ENCODE data around the gene BCCIP.

Gene BCCIP

GRCh38 chr10:125797994-125798662 is 25.2 kb upstream of the BCCIP start:
- no peak for DNase-seq (ENCODE audit: low read depth)

GRCh38 chr10:125799451-125800182 is 23.7 kb upstream of the BCCIP start:
- no peak for DNase-seq (ENCODE audit: low read depth)

- DNase-seq (ENCODE audit: low read depth), result no peak
Measured at GRCh38 chr10:125801574-125801973, 21.8 kb upstream of the BCCIP start.

GRCh38 chr10:125802131-125802530 is 21.2 kb upstream of the BCCIP start:
- no peak for DNase-seq (ENCODE audit: low read depth)

GRCh38 chr10:125802739-125803138 is 20.6 kb upstream of the BCCIP start:
- DNase-seq (ENCODE audit: low read depth), result no peak

GRCh38 chr10:125808047-125808446 is 15.3 kb upstream of the BCCIP start:
- DNase-seq (ENCODE audit: low read depth), result no peak

GRCh38 chr10:125811251-125811650 is 12.1 kb upstream of the BCCIP start:
- DNase-seq (ENCODE audit: low read depth), result no peak

- DNase-seq (ENCODE audit: low read depth), result peak; percentile 30
Measured at GRCh38 chr10:125812128-125812750, 11.1 kb upstream of the BCCIP start.

GRCh38 chr10:125815764-125816163 is 7.6 kb upstream of the BCCIP start:
- no peak for DNase-seq (ENCODE audit: low read depth)

- DNase-seq (ENCODE audit: low read depth), result no peak
Measured at GRCh38 chr10:125816548-125816947, 6.8 kb upstream of the BCCIP start.

GRCh38 chr10:125817337-125817946 is 5.9 kb upstream of the BCCIP start:
- no peak for DNase-seq (ENCODE audit: low read depth)

GRCh38 chr10:125820701-125821100 is 2.6 kb upstream of the BCCIP start:
- no peak for DNase-seq (ENCODE audit: low read depth)

- no peak for DNase-seq (ENCODE audit: low read depth)
Measured at GRCh38 chr10:125823663-125824251, 411 bp downstream of the BCCIP start.

GRCh38 chr10:125824736-125825135 is 1.4 kb downstream of the BCCIP start:
- DNase-seq (ENCODE audit: low read depth), result peak; percentile 15

- DNase-seq (ENCODE audit: low read depth), result no peak
Measured at GRCh38 chr10:125827133-125827532, 3.8 kb downstream of the BCCIP start.

GRCh38 chr10:125828311-125828710 is 5.0 kb downstream of the BCCIP start:
- DNase-seq (ENCODE audit: low read depth), result no peak

GRCh38 chr10:125836746-125837145 is 13.4 kb downstream of the BCCIP start:
- DNase-seq (ENCODE audit: low read depth), result no peak

GRCh38 chr10:125838802-125839575 is 15.6 kb downstream of the BCCIP start:
- DNase-seq (ENCODE audit: low read depth), result no peak

- no peak for DNase-seq (ENCODE audit: low read depth)
Measured at GRCh38 chr10:125840406-125840805, 17.1 kb downstream of the BCCIP start.

GRCh38 chr10:125840955-125841354 is 17.6 kb downstream of the BCCIP start:
- DNase-seq (ENCODE audit: low read depth), result no peak

GRCh38 chr10:125843603-125844329 is 20.4 kb downstream of the BCCIP start:
- no peak for DNase-seq (ENCODE audit: low read depth)
